Right atrium auricular region (tissue), 2 donors: Measurements from ENCODE around the gene KDELR1. TPM values are rescaled to one million over a fixed set of nuclear protein-coding genes. Genes with fewer than 3 reads are reported as not detected.
A peak's percentile ranks its signal among the peaks of the same experiment; 100 is the strongest.

ENCODE experiments used
- DNase-seq: peaks from one replicate; pipeline ENCODE4 v3.0.0-alpha.2; 2019; ENCODE audit warnings: low spot score
- H3K27ac ChIP-seq, 2 donors: fragments of 200-600 bp; sonication (generic); 1 replicate in 1 of 2; 2 replicates in 1 of 2; pipeline ENCODE4 v1.5.1; 2016 to 2019
- H3K27me3 ChIP-seq, 2 donors: fragments of 200-600 bp; sonication (generic); one replicate each; pipeline versions ENCODE4 v1.5.1 to v1.6.0; 2017 to 2019
- H3K36me3 ChIP-seq: fragments of 200-600 bp; sonication (generic); one replicate; pipeline ENCODE4 v1.5.1; 2016
- H3K4me1 ChIP-seq, 2 donors: fragments of 200-600 bp; sonication (generic); one replicate each; pipeline versions ENCODE4 v1.5.1 to v1.6.0; 2017 to 2019
- H3K4me3 ChIP-seq, 2 donors: fragments of 200-600 bp; sonication (generic); 1 replicate in 1 of 2; 2 replicates in 1 of 2; pipeline ENCODE4 v1.5.1; 2017 to 2019; ENCODE audit warnings: mild to moderate bottlenecking in 1 of 2, moderate library complexity in 1 of 2
- H3K9me3 ChIP-seq, 2 donors: fragments of 200-600 bp; sonication (generic); one replicate each; pipeline ENCODE4 v1.5.1; 2019
- CTCF ChIP-seq, 2 donors: fragments of 200-600 bp; sonication (generic); IDR thresholded peaks; one replicate each; pipeline ENCODE4 v1.5.1; 2019; ENCODE audit warnings: antibody characterized with exemption in 2 of 2
- total RNA-seq, 2 donors: library from RNA; depleted of rRNA; stranded (reverse); fragments of >200 nt; gene quantifications; one replicate each; pipeline ENCODE4 v1.1.0, GENCODE V29; 2016

The KDELR1 gene
- total RNA-seq, 2 donors from 2014 or later, result 74.1 to 82.0 TPM

GRCh38 chr19:48415395-48415794 lies 24.0 kb upstream of the KDELR1 start:
- H3K27ac ChIP-seq, result no peak overlapping the region
- no peaks in the 10 kb centered on the region for H3K9me3 ChIP-seq
- peaks cover 0 to 23% of the 10 kb centered on the region in 2 donors for H3K4me1 ChIP-seq
- DNase-seq, result peak; percentile 78
- H3K36me3 ChIP-seq, result no peaks in the 10 kb centered on the region
- peak overlapping the region in 1 of 2 donors; percentile 40 for H3K4me3 ChIP-seq
- no peak for TF ChIP-seq CTCF (IDR thresholded peaks at IDR 0.05)
- no peaks in the 10 kb centered on the region for H3K27me3 ChIP-seq

- Histone ChIP-seq H3K27me3 (no peaks in the 10 kb centered on the region), H3K9me3 (no peaks in the 10 kb centered on the region), H3K36me3 (no peaks in the 10 kb centered on the region), H3K4me1 (peaks cover 0 to 23% of the 10 kb centered on the region in 2 donors), H3K27ac (no peak overlapping the region), H3K4me3 (no peak overlapping the region)
- TF ChIP-seq CTCF (IDR thresholded peaks at IDR 0.05), result no peak
- DNase-seq, result no peak
These were observed 22.7 kb upstream of the KDELR1 start for GRCh38 chr19:48413879-48414587.

- no peak for DNase-seq
- Histone ChIP-seq H3K27ac (no peak overlapping the region), H3K27me3 (no peaks in the 10 kb centered on the region), H3K4me1 (no peaks in the 10 kb centered on the region), H3K9me3 (no peaks in the 10 kb centered on the region), H3K36me3 (no peaks in the 10 kb centered on the region), H3K4me3 (no peak overlapping the region)
- TF ChIP-seq CTCF (IDR thresholded peaks at IDR 0.05), result no peak
These were observed 14.5 kb upstream of the KDELR1 start for GRCh38 chr19:48405850-48406249.

- DNase-seq, result no peak
- Histone ChIP-seq H3K36me3 (no peaks in the 10 kb centered on the region), H3K4me3 (no peak overlapping the region), H3K9me3 (no peaks in the 10 kb centered on the region), H3K27ac (no peak overlapping the region), H3K4me1 (no peaks in the 10 kb centered on the region), H3K27me3 (no peaks in the 10 kb centered on the region)
- TF ChIP-seq CTCF (IDR thresholded peaks at IDR 0.05), result no peak
These were observed 13.8 kb upstream of the KDELR1 start for GRCh38 chr19:48405010-48405659.

- Histone ChIP-seq H3K4me1 (peaks cover 0 to 2% of the 10 kb centered on the region in 2 donors), H3K4me3 (no peak overlapping the region), H3K36me3 (no peaks in the 10 kb centered on the region), H3K27ac (no peak overlapping the region), H3K27me3 (no peaks in the 10 kb centered on the region), H3K9me3 (no peaks in the 10 kb centered on the region)
- no peak for DNase-seq
- no peak for TF ChIP-seq CTCF (IDR thresholded peaks at IDR 0.05)
These were observed 12.3 kb upstream of the KDELR1 start for GRCh38 chr19:48403606-48404005.
